Mesendoderm (in vitro differentiated cells): Measurements from ENCODE around the gene TRAM2.

ENCODE experiments used
- DNase-seq: peaks from one replicate; pipeline ENCODE4 v3.0.0; 2013
- H2AK5ac ChIP-seq: 2 replicates; pipeline ENCODE4 v1.6.1; 2013; ENCODE audit warnings: low read length, inconsistent platforms
- H2BK120ac ChIP-seq: 2 replicates; pipeline ENCODE4 v1.6.1; 2013; ENCODE audit warnings: low read depth, mild to moderate bottlenecking, low read length, moderate library complexity, mixed read lengths
- H2BK15ac ChIP-seq: replicated peaks from 2 replicates; pipeline ENCODE4 v1.6.1; 2013; ENCODE audit warnings: low read depth, mild to moderate bottlenecking, moderate library complexity
- H2BK5ac ChIP-seq: 2 replicates; pipeline ENCODE4 v1.6.1; 2013; ENCODE audit warnings: low read length, inconsistent platforms
- H3K18ac ChIP-seq: 2 replicates; pipeline ENCODE4 v1.6.1; 2013; ENCODE audit warnings: mild to moderate bottlenecking, low read length, mixed read lengths
- H3K23ac ChIP-seq: one replicate; pipeline ENCODE4 v1.6.1; 2013; ENCODE audit warnings: low read length
- H3K27ac ChIP-seq: 2 replicates; pipeline ENCODE4 v1.5.1; 2013; ENCODE audit warnings: low read depth, mild to moderate bottlenecking, inconsistent platforms, low read length, moderate library complexity
- H3K27me3 ChIP-seq: 2 replicates; pipeline ENCODE4 v1.6.1; 2013; ENCODE audit warnings: low read length, control low read depth, mild to moderate bottlenecking, inconsistent platforms; ENCODE audit not compliant: insufficient read depth, poor library complexity
- H3K36me3 ChIP-seq: 2 replicates; pipeline ENCODE4 v1.6.1; 2013; ENCODE audit warnings: low read length, inconsistent platforms; ENCODE audit not compliant: control insufficient read depth, insufficient read depth
- H3K4ac ChIP-seq: one replicate; pipeline ENCODE4 v1.6.1; 2013; ENCODE audit warnings: low read depth, mild to moderate bottlenecking, low read length, moderate library complexity
- H3K4me1 ChIP-seq: 2 replicates; pipeline ENCODE4 v1.6.1; 2013; ENCODE audit warnings: low read depth, low read length, inconsistent platforms; ENCODE audit not compliant: control insufficient read depth
- H3K4me2 ChIP-seq: 2 replicates; pipeline ENCODE4 v1.6.1; 2013; ENCODE audit warnings: low read length
- H3K4me3 ChIP-seq: 2 replicates; pipeline ENCODE4 v1.5.1; 2013; ENCODE audit warnings: mild to moderate bottlenecking, low read length
- H3K56ac ChIP-seq: one replicate; pipeline ENCODE4 v1.6.1; 2013; ENCODE audit warnings: low read length
- H3K79me1 ChIP-seq: 2 replicates; pipeline ENCODE4 v1.6.1; 2013; ENCODE audit warnings: low read length, inconsistent platforms
- H3K79me2 ChIP-seq: 2 replicates; pipeline ENCODE4 v1.6.1; 2013; ENCODE audit warnings: mild to moderate bottlenecking, low read length; ENCODE audit not compliant: control insufficient read depth, insufficient read depth
- H3K9ac ChIP-seq: 2 replicates; pipeline ENCODE4 v1.6.1; 2013; ENCODE audit warnings: low read length, inconsistent platforms
- H4K5ac ChIP-seq: one replicate; pipeline ENCODE4 v1.6.1; 2013; ENCODE audit warnings: low read length
- H4K8ac ChIP-seq: one replicate; pipeline ENCODE4 v1.6.1; 2013; ENCODE audit warnings: low read depth, mild to moderate bottlenecking, control low read depth, low read length, moderate library complexity
- WGBS: extraction: QIAGEN DNeasy Blood & Tissue Kit; methylation state at CpG from one replicate; pipeline ENCODE4 v1.1.7; 2013; ENCODE audit warnings: low lambda C conversion rate, missing lambda C conversion rate; ENCODE audit not compliant: insufficient coverage; ENCODE audit errors: extremely low coverage; 5-methylcytosine and 5-hydroxymethylcytosine counted together

Gene TRAM2

GRCh38 chr6:52535711-52536423, 41.0 kb downstream of the TRAM2 start:
- no peak overlapping the region for H3K9ac ChIP-seq
- WGBS, result no CpG with 5 or more reads among the region's 5 CpGs
- H4K8ac ChIP-seq, result no peak overlapping the region
- no peaks in the 10 kb centered on the region for H3K36me3 ChIP-seq
- peaks cover 30% of the 10 kb centered on the region for H3K79me1 ChIP-seq
- no peak overlapping the region for H2BK15ac ChIP-seq
- H3K4me2 ChIP-seq, result no peak overlapping the region
- no peak overlapping the region for H3K4me3 ChIP-seq
- no peak overlapping the region for H2BK5ac ChIP-seq
- H2AK5ac ChIP-seq, result no peak overlapping the region
- no peaks in the 10 kb centered on the region for H3K27me3 ChIP-seq
- DNase-seq, result no peak
- peaks cover 31% of the 10 kb centered on the region for H3K4me1 ChIP-seq
- no peak overlapping the region for H3K18ac ChIP-seq
- no peak overlapping the region for H3K56ac ChIP-seq
- no peak overlapping the region for H3K4ac ChIP-seq
- H3K79me2 ChIP-seq, result peaks cover 29% of the 10 kb centered on the region
- H4K5ac ChIP-seq, result no peak overlapping the region
- no peak overlapping the region for H3K27ac ChIP-seq
- H2BK120ac ChIP-seq, result no peak overlapping the region
- H3K23ac ChIP-seq, result no peak overlapping the region

- no CpG with 5 or more reads among the region's 3 CpGs for WGBS
- H3K36me3 ChIP-seq, result no peaks in the 10 kb centered on the region
These were observed 41.9 kb downstream of the TRAM2 start for GRCh38 chr6:52534966-52535390.

GRCh38 chr6:52534363-52534762, 42.5 kb downstream of the TRAM2 start:
- Histone ChIP-seq H3K79me1 (peaks cover 21% of the 10 kb centered on the region), H3K56ac (no peak overlapping the region), H3K4me3 (no peak overlapping the region), H3K4me1 (peaks cover 20% of the 10 kb centered on the region), H2BK5ac (no peak overlapping the region), H2BK120ac (no peak overlapping the region), H3K27me3 (no peaks in the 10 kb centered on the region), H3K79me2 (peaks cover 19% of the 10 kb centered on the region), H3K4ac (no peak overlapping the region), H3K23ac (no peak overlapping the region), H2BK15ac (no peak overlapping the region), H3K27ac (no peak overlapping the region), H3K18ac (no peak overlapping the region), H4K5ac (no peak overlapping the region), H2AK5ac (no peak overlapping the region), H3K4me2 (no peak overlapping the region), H4K8ac (no peak overlapping the region), H3K36me3 (no peaks in the 10 kb centered on the region), H3K9ac (no peak overlapping the region)
- WGBS, result no CpG with 5 or more reads among the region's 5 CpGs
- no peak for DNase-seq

More at GRCh38 chr6:52534966-52535390, 41.9 kb downstream of the TRAM2 start:
- H4K5ac ChIP-seq, result no peak overlapping the region
- H3K4me1 ChIP-seq, result peaks cover 24% of the 10 kb centered on the region
- H3K4me3 ChIP-seq, result no peak overlapping the region
- H3K27me3 ChIP-seq, result no peaks in the 10 kb centered on the region
- H3K9ac ChIP-seq, result no peak overlapping the region
- H2BK5ac ChIP-seq, result no peak overlapping the region
- H3K79me2 ChIP-seq, result peaks cover 24% of the 10 kb centered on the region
- no peak overlapping the region for H3K4me2 ChIP-seq
- no peak overlapping the region for H3K23ac ChIP-seq
- no peak overlapping the region for H3K27ac ChIP-seq
- H3K56ac ChIP-seq, result no peak overlapping the region
- no peak overlapping the region for H4K8ac ChIP-seq
- peaks cover 26% of the 10 kb centered on the region for H3K79me1 ChIP-seq
- H3K18ac ChIP-seq, result no peak overlapping the region
- no peak overlapping the region for H3K4ac ChIP-seq
- H2AK5ac ChIP-seq, result no peak overlapping the region
- no peak overlapping the region for H2BK15ac ChIP-seq
- DNase-seq, result no peak
- no peak overlapping the region for H2BK120ac ChIP-seq

GRCh38 chr6:52533491-52533890, 43.4 kb downstream of the TRAM2 start:
- H3K18ac ChIP-seq, result no peak overlapping the region
- H3K27ac ChIP-seq, result no peak overlapping the region
- H3K23ac ChIP-seq, result no peak overlapping the region
- H2BK15ac ChIP-seq, result no peak overlapping the region
- H3K79me2 ChIP-seq, result peaks cover 16% of the 10 kb centered on the region
- H3K4me2 ChIP-seq, result no peak overlapping the region
- H3K27me3 ChIP-seq, result no peaks in the 10 kb centered on the region
- H2BK120ac ChIP-seq, result no peak overlapping the region
- no peak for DNase-seq
- H2AK5ac ChIP-seq, result no peak overlapping the region
- no peak overlapping the region for H4K5ac ChIP-seq
- H3K4me3 ChIP-seq, result no peak overlapping the region
- H3K4me1 ChIP-seq, result peaks cover 16% of the 10 kb centered on the region
- WGBS, result no CpG with 5 or more reads among the region's 2 CpGs
- H3K9ac ChIP-seq, result no peak overlapping the region
- no peak overlapping the region for H4K8ac ChIP-seq
- no peak overlapping the region for H3K4ac ChIP-seq
- peaks cover 18% of the 10 kb centered on the region for H3K79me1 ChIP-seq
- no peak overlapping the region for H2BK5ac ChIP-seq
- H3K36me3 ChIP-seq, result no peaks in the 10 kb centered on the region
- no peak overlapping the region for H3K56ac ChIP-seq

- no peak overlapping the region for H2BK15ac ChIP-seq
- no peak overlapping the region for H3K4me3 ChIP-seq
- no peak overlapping the region for H4K5ac ChIP-seq
- no peak overlapping the region for H3K4me2 ChIP-seq
- no peak overlapping the region for H2AK5ac ChIP-seq
- peaks cover 8% of the 10 kb centered on the region for H3K79me2 ChIP-seq
- DNase-seq, result no peak
- peaks cover 11% of the 10 kb centered on the region for H3K4me1 ChIP-seq
- H3K56ac ChIP-seq, result no peak overlapping the region
- WGBS, result no CpG with 5 or more reads among the region's 2 CpGs
- no peak overlapping the region for H3K23ac ChIP-seq
- no peak overlapping the region for H3K18ac ChIP-seq
- no peak overlapping the region for H2BK5ac ChIP-seq
- H2BK120ac ChIP-seq, result no peak overlapping the region
- no peaks in the 10 kb centered on the region for H3K27me3 ChIP-seq
- H3K9ac ChIP-seq, result no peak overlapping the region
- H3K4ac ChIP-seq, result no peak overlapping the region
- no peak overlapping the region for H4K8ac ChIP-seq
- no peak overlapping the region for H3K27ac ChIP-seq
- no peaks in the 10 kb centered on the region for H3K36me3 ChIP-seq
- peaks cover 11% of the 10 kb centered on the region for H3K79me1 ChIP-seq
These were observed 44.4 kb downstream of the TRAM2 start for GRCh38 chr6:52532457-52532856.

- Histone ChIP-seq H3K79me2 (peaks cover 3% of the 10 kb centered on the region), H3K56ac (no peak overlapping the region), H2BK5ac (no peak overlapping the region), H3K23ac (no peak overlapping the region), H3K18ac (no peak overlapping the region), H4K8ac (no peak overlapping the region), H3K27me3 (no peaks in the 10 kb centered on the region), H3K4me1 (peaks cover 7% of the 10 kb centered on the region), H3K36me3 (no peaks in the 10 kb centered on the region), H3K27ac (no peak overlapping the region), H3K4me3 (no peak overlapping the region), H2BK120ac (no peak overlapping the region), H4K5ac (no peak overlapping the region), H3K4ac (no peak overlapping the region), H3K4me2 (no peak overlapping the region), H2BK15ac (no peak overlapping the region), H3K9ac (no peak overlapping the region), H2AK5ac (no peak overlapping the region), H3K79me1 (peaks cover 6% of the 10 kb centered on the region)
- WGBS, result no CpG with 5 or more reads among the region's 1 CpG
- DNase-seq, result no peak
These were observed 45.0 kb downstream of the TRAM2 start for GRCh38 chr6:52531834-52532233.
